Heart right ventricle (tissue), 16 donors: ENCODE data around the gene DENND4A. TPM values are rescaled to one million over a fixed set of nuclear protein-coding genes. Genes with fewer than 3 reads are reported as not detected.
"Not testable (repeated sequence)": the region's sequence is repeated elsewhere in the genome, so short reads cannot be mapped to it uniquely, and the experiment has no call there.

ENCODE experiments used
- ATAC-seq, 8 donors: fragments of 200-7000 bp; cut with Tn5 transposase; one replicate each; pipeline ENCODE4 v1.9.1; 2020; ENCODE audit warnings: mild to moderate bottlenecking in 8 of 8, moderate library complexity in 8 of 8, moderate number of reproducible peaks in 1 of 8
- DNase-seq, 2 donors: peaks; one replicate each; pipeline ENCODE4 v3.0.0-alpha.2; 2020
- H3K27ac ChIP-seq, 10 donors: fragments of 200-600 bp; sonication (generic) in 2 of 10; one replicate each; pipeline versions ENCODE4 v1.5.0 to v1.8.0; 2020 to 2022; ENCODE audit warnings: mild to moderate bottlenecking in 3 of 10
- H3K27me3 ChIP-seq, 7 donors: fragments of 200-600 bp; one replicate each; pipeline ENCODE4 v1.8.0; 2021 to 2022; ENCODE audit warnings: mild to moderate bottlenecking in 2 of 7
- H3K36me3 ChIP-seq, 9 donors: fragments of 200-600 bp; sonication (generic) in 1 of 9; one replicate each; pipeline versions ENCODE4 v1.5.0 to v1.8.0; 2020 to 2022; ENCODE audit warnings: mild to moderate bottlenecking in 2 of 9
- H3K4me1 ChIP-seq, 9 donors: fragments of 200-600 bp; sonication (generic) in 1 of 9; one replicate each; pipeline versions ENCODE4 v1.5.0 to v1.8.0; 2020 to 2022; ENCODE audit warnings: mild to moderate bottlenecking in 4 of 9
- H3K4me3 ChIP-seq, 10 donors: fragments of 200-600 bp; sonication (generic) in 2 of 10; one replicate each; pipeline versions ENCODE4 v1.5.0 to v1.8.0; 2020 to 2022; ENCODE audit warnings: mild to moderate bottlenecking in 7 of 10, moderate library complexity in 2 of 10
- H3K9me3 ChIP-seq, 11 donors: fragments of 200-600 bp in 10 of 11; sonication (generic) in 2 of 11; one replicate each; pipeline versions ENCODE4 v1.5.0 to v1.8.0; 2013 to 2022; ENCODE audit warnings: mild to moderate bottlenecking in 2 of 11, control low read depth in 1 of 11, moderate library complexity in 1 of 11
- CTCF ChIP-seq, 9 donors: fragments of 200-600 bp; sonication (generic) in 2 of 9; IDR thresholded peaks; one replicate each; pipeline versions ENCODE4 v1.5.0 to v1.8.0; 2021 to 2022; ENCODE audit warnings: antibody characterized with exemption in 9 of 9, mild to moderate bottlenecking in 5 of 9, moderate library complexity in 1 of 9
- WGBS, 2 donors: extraction: QIAGEN DNeasy Blood & Tissue Kit; methylation state at CpG; one replicate each; pipeline ENCODE4 v1.1.7; 2013; ENCODE audit warnings: inconsistent platforms in 1 of 2; 5-methylcytosine and 5-hydroxymethylcytosine counted together
- intact Hi-C, 10 donors: fragments of 100-400 bp; cut with DNase I; formaldehyde crosslinking; loops; one replicate each; pipeline versions ENCODE4 v1.11.1 to v1.14.2; 2022
- polyA plus RNA-seq, 2 donors: library from polyadenylated mRNA; stranded (reverse); fragments of 200-250 nt; gene quantifications; one replicate each; pipeline ENCODE4 v1.2.3, GENCODE V29; 2013
- total RNA-seq, 10 donors: library from RNA; stranded (reverse); fragmentation: NEBNext Ultra II Directional in 3 of 10; extraction: Animal tissue kit (Norgen Biotek cat#: 25700) in 3 of 10; gene quantifications; one replicate each; pipeline versions ENCODE4 v1.2.1 to v1.2.4, GENCODE V29; 2021 to 2023
- donor health status: Arrhythmogenic right ventricular cardiomyopathy.
- donor health status: ischemic (EF 13 %, LVEDD 7.1; RV severe dilation, severe dysfunction).
- donor health status: healthy with polysubstance abuse.
- donor health status: DM: no; HTN: yes; CAD: no.
- donor health status: DM: no; HTN: no; CAD: no.
- donor health status: ischemic (EF 25% LVEDD 6.9; RV normal size, moderate dysfunction).
- donor health status: ischemic (EF 25% LVEDD 5.7; RV mildly dilated, moderate dysfunction).
- donor health status: healthy.
- donor health status: DM: yes; HTN: yes; CAD: no.
- donor health status: Ischemic cardiomyopathy.
- donor health status: ischemic (EF 35%, LVEDD 5.7; RV mildly dilated, moderate dysfunction).
- donor health status: nonischemic (EF 11% LVEDD 7.7; RV severe dilation, severe dysfunction).
- donor health status: DM: yes; HTN: yes; CAD: no.
- donor health status: PGD.
- donor health status: ischemic (EF 29% LVEDD 5.4; RV normal size, mild dysfunction).
- donor health status: nonischemic (EF 23%, LVEDD 6.1; RV moderate dilation, normal function).

Gene DENND4A
- total and polyA plus RNA-seq, 12 donors, result 3.2 to 23.8 (median 15.5) TPM

GRCh38 chr15:65819563-65819960 lies 27.5 kb upstream of the DENND4A start:
- H3K27me3 ChIP-seq, result no peaks in the 10 kb centered on the region
- ATAC-seq (no peak), DNase-seq (no peak)
- no peak overlapping the region for H3K4me3 ChIP-seq
- no peaks in the 10 kb centered on the region for H3K9me3 ChIP-seq
- intact Hi-C loops, result no loop called here
- no peaks in the 10 kb centered on the region for H3K36me3 ChIP-seq
- WGBS, 2 donors, result 90 to 96% methylated on average over 3 of the region's 3 CpGs
- peak overlapping the region in 2 of 10 donors; percentile 16 to 79 for H3K27ac ChIP-seq
- peaks cover 0 to 40% (median 7%) of the 10 kb centered on the region in 9 donors for H3K4me1 ChIP-seq
- no peak for TF ChIP-seq CTCF (IDR thresholded peaks at IDR 0.05)

GRCh38 chr15:65818927-65819562 lies 27.0 kb upstream of the DENND4A start:
- WGBS, 2 donors, result 40 to 58% methylated on average over 4 of the region's 4 CpGs
- no peak for TF ChIP-seq CTCF (IDR thresholded peaks at IDR 0.05)
- H3K9me3 ChIP-seq, result no peaks in the 10 kb centered on the region
- no peaks in the 10 kb centered on the region for H3K27me3 ChIP-seq
- peaks cover 0 to 35% (median 2%) of the 10 kb centered on the region in 9 donors for H3K4me1 ChIP-seq
- intact Hi-C loops, result no loop called here
- H3K36me3 ChIP-seq, result no peaks in the 10 kb centered on the region
- ATAC-seq (peak in 7 of 8 donors; percentile 33 to 75 (median 64)), DNase-seq (no peak)
- H3K4me3 ChIP-seq, result no peak overlapping the region
- peak overlapping the region in 3 of 10 donors; percentile 16 to 79 (median 25) for H3K27ac ChIP-seq

GRCh38 chr15:65816441-65816840 lies 24.3 kb upstream of the DENND4A start:
- no peak for TF ChIP-seq CTCF (IDR thresholded peaks at IDR 0.05)
- H3K27ac ChIP-seq, result no peak overlapping the region
- peaks cover 0 to 13% (median 6%) of the 10 kb centered on the region in 11 donors for H3K9me3 ChIP-seq
- ATAC-seq, result no peak
- H3K27me3 ChIP-seq, result no peaks in the 10 kb centered on the region
- H3K36me3 ChIP-seq, result no peaks in the 10 kb centered on the region
- intact Hi-C loops, result no loop called here
- H3K4me3 ChIP-seq, result no peak overlapping the region
- 97 to 99% methylated on average over 3 of the region's 3 CpGs for WGBS, 2 donors
- peaks cover 0 to 32% (median 0%) of the 10 kb centered on the region in 9 donors for H3K4me1 ChIP-seq
- no peak for DNase-seq

GRCh38 chr15:65816008-65816407 lies 23.9 kb upstream of the DENND4A start:
- H3K4me3 ChIP-seq, ATAC-seq, H3K27ac ChIP-seq, intact Hi-C loops, H3K36me3 ChIP-seq, H3K27me3 ChIP-seq, DNase-seq: not testable (repeated sequence)
- WGBS, 2 donors, result 70 to 85% methylated on average over 4 of the region's 4 CpGs
- peaks cover 0 to 31% (median 0%) of the 10 kb centered on the region in 9 donors for H3K4me1 ChIP-seq
- peaks cover 0 to 15% (median 6%) of the 10 kb centered on the region in 11 donors for H3K9me3 ChIP-seq

- intact Hi-C loops, H3K36me3 ChIP-seq, DNase-seq, ATAC-seq, H3K27ac ChIP-seq, H3K4me3 ChIP-seq, H3K27me3 ChIP-seq: not testable (repeated sequence)
- peaks cover 0 to 18% (median 6%) of the 10 kb centered on the region in 11 donors for H3K9me3 ChIP-seq
- peaks cover 0 to 14% (median 0%) of the 10 kb centered on the region in 9 donors for H3K4me1 ChIP-seq
- WGBS, 2 donors, result 70 to 84% methylated on average over 4 of the region's 4 CpGs
Observed at GRCh38 chr15:65814271-65814670, 22.2 kb upstream of the DENND4A start.
